DND-41 (cell line): ENCODE measurements around the gene IL20RA.
"Not testable (repeated sequence)": the region's sequence is repeated elsewhere in the genome, so short reads cannot be mapped to it uniquely, and the experiment has no call there.

Experiments
- EZH2 ChIP-seq: IDR thresholded peaks from 3 replicates; pipeline ENCODE4 v1.6.1; 2012; ENCODE audit warnings: borderline replicate concordance, low read depth, mild to moderate bottlenecking, moderate library complexity, low read length, inconsistent platforms; ENCODE audit not compliant: severe bottlenecking
- TF ChIP-seq, protein P1 (sequence below): IDR thresholded peaks from 2 replicates; pipeline ENCODE4 v1.5.1; 2012; ENCODE audit warnings: borderline replicate concordance, low read length, moderate library complexity, mild to moderate bottlenecking; ENCODE audit not compliant: poor library complexity, severe bottlenecking; ENCODE audit errors: extremely low read depth

DNA sequence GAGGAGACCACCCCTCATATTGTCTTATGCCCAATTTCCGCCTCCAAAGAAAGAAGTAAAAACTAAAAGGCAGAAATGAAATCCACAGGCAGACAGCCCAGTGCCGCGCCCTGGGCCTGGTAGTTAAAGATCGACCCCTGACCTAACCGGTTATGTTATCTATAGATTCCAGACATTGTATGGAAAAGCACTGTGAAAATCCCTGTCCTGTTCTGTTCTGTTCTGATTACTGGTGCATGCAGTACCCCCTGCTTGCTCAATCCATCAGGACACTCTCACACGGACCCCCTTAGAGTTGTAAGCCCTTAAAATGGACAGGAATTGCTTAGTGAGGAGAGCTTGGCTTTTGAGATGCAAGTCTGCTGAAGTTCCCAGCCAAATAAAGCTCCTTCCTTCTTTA is 84.8 kb downstream of the IL20RA start:
- TF ChIP-seq EZH2: not testable (repeated sequence)
- TF ChIP-seq, protein P1, sequence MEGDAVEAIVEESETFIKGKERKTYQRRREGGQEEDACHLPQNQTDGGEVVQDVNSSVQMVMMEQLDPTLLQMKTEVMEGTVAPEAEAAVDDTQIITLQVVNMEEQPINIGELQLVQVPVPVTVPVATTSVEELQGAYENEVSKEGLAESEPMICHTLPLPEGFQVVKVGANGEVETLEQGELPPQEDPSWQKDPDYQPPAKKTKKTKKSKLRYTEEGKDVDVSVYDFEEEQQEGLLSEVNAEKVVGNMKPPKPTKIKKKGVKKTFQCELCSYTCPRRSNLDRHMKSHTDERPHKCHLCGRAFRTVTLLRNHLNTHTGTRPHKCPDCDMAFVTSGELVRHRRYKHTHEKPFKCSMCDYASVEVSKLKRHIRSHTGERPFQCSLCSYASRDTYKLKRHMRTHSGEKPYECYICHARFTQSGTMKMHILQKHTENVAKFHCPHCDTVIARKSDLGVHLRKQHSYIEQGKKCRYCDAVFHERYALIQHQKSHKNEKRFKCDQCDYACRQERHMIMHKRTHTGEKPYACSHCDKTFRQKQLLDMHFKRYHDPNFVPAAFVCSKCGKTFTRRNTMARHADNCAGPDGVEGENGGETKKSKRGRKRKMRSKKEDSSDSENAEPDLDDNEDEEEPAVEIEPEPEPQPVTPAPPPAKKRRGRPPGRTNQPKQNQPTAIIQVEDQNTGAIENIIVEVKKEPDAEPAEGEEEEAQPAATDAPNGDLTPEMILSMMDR: not testable (repeated sequence)
